HG03571 (cell line): ENCODE data around the gene TRIM41.
A peak's percentile ranks its signal among the peaks of the same experiment; 100 is the strongest.

Experiments
- ATAC-seq: cut with Tn5 transposase; IDR thresholded peaks from one replicate; pipeline ENCODE4 v1.9.1; 2021; ENCODE audit not compliant: unreplicated experiment

Gene TRIM41

GRCh38 chr5:181231432-181231831 is 8.4 kb downstream of the TRIM41 start:
- ATAC-seq, result no peak

GRCh38 chr5:181232593-181232992 is 9.5 kb downstream of the TRIM41 start:
- ATAC-seq, result no peak

- no peak for ATAC-seq
These were observed 10.2 kb downstream of the TRIM41 start for GRCh38 chr5:181233088-181233800.

GRCh38 chr5:181233801-181234454 is 10.8 kb downstream of the TRIM41 start:
- ATAC-seq, result no peak

GRCh38 chr5:181234455-181235306 is 11.6 kb downstream of the TRIM41 start:
- ATAC-seq, result no peak

- no peak for ATAC-seq
These were observed 12.2 kb downstream of the TRIM41 start for GRCh38 chr5:181235323-181235688.

GRCh38 chr5:181235689-181236366 is 12.7 kb downstream of the TRIM41 start:
- no peak for ATAC-seq

- ATAC-seq, result no peak
These were observed 13.4 kb downstream of the TRIM41 start for GRCh38 chr5:181236471-181236870.

- no peak for ATAC-seq
These were observed 14.0 kb downstream of the TRIM41 start for GRCh38 chr5:181236954-181237641.

GRCh38 chr5:181237729-181238385 is 14.8 kb downstream of the TRIM41 start:
- no peak for ATAC-seq

GRCh38 chr5:181239062-181239663 is 16.1 kb downstream of the TRIM41 start:
- no peak for ATAC-seq

- ATAC-seq, result no peak
These were observed 18.4 kb downstream of the TRIM41 start for GRCh38 chr5:181241393-181241975.

- no peak for ATAC-seq
These were observed 19.0 kb downstream of the TRIM41 start for GRCh38 chr5:181242031-181242451.

- no peak for ATAC-seq
These were observed 20.0 kb downstream of the TRIM41 start for GRCh38 chr5:181243018-181243563.

- ATAC-seq, result peak; percentile 65
These were observed 20.7 kb downstream of the TRIM41 start, which contains the start of gene RACK1 for GRCh38 chr5:181243564-181244343. Gene RACK1 (minus strand): TSS chr5:181243906. CDS start chr5:181243800, 106 bp downstream.

GRCh38 chr5:181245427-181246275 is 22.6 kb downstream of the TRIM41 start:
- no peak for ATAC-seq
